Activated CD8-positive, alpha-beta memory T cell treated with anti-CD3 and anti-CD28 coated beads, Interleukin-2, amount 50 U/mL, for 24 hours (primary cell): ENCODE measurements around the gene CLIC5.

Source experiments
- DNase-seq: peaks from one replicate; pipeline ENCODE4 v3.0.0-alpha.2; 2020; ENCODE audit errors: extremely low read depth

CLIC5 gene

DNA sequence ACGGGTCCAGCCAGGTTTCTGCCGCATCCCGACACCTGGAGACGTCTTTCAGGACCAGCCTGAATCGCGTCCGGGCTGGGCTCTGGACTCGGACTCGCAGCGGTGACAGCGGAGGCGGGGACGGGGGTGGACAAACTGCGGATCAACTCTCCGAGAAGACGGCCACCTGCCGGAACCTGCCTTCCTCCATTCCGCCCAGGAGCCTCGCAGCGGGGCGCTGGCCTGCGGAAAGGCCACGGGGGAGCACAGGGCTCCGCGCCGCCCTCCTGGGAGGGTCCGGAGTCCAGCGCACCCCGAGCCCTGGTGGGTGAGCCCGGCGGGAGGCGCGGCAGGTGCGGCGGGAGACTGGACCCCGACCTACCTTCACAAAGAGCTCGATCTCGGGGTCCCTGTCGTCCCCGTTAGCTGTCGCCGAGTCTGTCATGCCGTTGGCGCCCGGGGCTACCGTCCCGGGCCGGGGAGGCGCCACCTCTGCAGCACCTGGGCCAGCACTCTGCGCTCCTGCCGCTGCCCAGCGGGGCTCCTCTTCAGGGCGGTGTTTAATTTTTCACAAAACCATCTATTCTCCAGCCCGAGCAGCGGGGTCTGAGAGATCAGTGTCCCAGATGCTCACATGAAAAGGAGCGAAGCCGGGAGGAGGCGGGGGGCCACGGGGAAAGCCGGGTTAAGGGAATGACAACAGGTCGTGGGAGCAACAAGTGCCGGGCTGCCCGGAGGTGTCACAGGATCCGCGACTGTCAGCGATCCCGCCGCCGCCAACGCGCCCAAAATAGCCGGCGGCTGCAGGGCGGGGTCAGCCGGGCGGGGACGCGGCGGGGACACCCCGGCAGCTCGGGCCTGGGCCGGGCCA is at the start of gene CLIC5:
Gene CLIC5, minus strand, starts transcription at position 742 of the 850 bp plus-strand sequence. Its CDS starts 318 bp downstream, at position 424.
- DNase-seq, result no peak

DNA sequence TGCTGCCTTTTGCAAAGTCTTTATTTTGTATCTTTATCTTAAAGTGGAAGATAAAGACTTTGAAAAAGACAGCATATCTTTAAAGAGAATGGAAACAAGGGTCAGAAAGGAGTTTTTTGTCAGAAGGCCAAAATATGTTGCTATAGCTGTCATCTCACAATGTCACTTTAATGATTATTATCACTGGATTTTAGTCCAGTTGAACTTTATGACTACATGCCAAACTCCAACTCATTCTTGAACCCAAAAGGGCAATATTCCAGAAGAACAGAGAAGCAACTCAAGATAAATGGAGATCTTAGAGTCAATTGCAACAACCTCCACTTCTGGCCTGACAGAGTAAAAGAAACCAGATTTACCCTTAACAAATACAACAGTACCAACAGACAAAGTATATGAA is 47.3 kb upstream of the CLIC5 start:
- no peak for DNase-seq

DNA sequence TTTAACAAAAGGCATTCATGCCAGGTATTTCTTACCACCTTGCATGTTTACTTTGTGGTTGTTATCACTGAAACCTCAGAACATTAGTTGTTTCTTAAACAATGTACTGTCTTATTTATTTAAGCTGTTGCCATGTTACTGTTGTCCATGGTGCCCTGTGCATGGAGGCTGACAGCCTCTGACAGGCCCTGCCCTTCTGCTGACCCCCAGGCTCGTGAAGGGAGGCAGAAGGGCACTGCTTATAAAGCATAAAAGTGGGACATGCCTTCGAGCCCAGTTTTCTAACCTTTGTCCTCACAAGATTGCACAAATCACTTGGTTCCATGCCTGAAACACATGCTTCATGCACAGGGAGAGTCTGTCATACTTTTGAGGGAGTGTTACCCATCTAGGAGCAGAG is 46.7 kb upstream of the CLIC5 start:
- no peak for DNase-seq

DNA sequence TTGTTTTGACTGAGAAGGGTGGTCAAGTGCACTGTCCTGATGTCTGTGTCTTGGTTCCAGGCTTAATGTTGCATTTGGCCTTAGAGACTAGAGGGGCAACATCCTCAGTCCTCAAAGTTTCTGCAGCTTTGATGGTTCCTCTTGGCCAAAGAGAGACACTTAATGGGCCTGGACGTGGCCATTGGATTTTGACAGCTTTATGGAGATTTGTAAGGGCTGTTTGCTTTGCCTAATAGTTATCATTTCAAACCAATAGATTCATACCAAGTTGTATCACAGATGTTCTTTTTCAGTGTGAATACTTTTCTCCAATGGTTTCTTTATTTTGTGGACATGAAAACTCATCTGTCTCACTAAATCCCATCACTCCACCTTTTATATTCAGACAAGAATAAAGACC is 45.8 kb upstream of the CLIC5 start:
- no peak for DNase-seq

DNA sequence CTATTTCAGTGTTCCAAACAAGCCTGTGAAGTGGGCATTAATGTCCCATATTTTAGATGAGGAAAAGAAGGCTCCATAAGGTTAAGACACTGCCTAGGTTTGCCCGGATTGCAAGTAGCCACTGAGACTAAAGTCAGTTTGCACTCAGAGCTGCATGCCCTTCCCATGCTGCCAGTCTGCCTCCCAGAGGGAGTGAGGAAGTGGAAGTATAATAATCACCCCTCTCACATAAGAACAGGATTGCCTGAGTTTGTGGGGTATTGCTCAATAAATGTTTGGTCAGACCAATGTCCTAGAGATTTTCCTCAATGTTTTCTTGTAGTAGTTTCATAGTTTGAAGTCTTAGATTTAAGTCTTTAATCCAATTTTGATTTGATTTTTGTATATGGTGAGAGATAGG is 43.9 kb upstream of the CLIC5 start:
- no peak for DNase-seq

DNA sequence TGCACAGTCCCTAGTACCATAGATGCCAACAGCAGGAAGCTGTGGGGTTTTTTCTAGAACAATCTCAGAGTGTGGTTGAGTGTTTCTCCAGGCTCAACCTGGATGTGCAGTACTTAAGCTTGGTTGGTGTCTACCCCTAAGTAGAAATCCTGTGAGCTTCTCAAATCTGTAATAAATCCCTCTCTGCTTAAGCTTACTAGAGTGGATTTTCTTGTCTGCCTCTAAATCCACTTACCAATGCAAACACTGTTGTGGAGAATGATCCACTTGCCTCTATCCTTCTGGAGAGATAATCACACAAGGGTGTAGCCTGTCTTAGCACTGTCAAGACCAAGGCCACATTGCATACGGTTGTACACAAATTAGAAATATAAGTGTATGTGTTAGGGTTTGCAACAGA is 43.3 kb upstream of the CLIC5 start:
- no peak for DNase-seq

DNA sequence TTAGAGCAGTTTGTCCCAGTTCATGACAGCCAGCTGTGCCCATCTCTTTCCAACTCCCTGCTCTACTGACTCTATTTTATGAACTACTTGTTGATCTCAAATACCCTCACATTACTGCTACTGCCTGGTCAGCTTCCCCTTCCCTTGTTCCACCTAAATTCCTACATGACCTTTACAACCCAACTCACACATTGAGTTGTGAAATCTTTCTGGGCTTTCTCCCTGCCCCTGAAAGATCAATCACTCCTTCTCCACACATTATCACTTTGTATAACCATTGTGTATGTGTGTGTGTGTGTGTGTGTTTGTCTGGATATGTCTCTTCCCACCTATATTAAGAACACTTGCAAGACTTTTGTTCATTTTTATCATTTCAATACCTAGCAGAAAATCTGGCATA is 42.1 kb upstream of the CLIC5 start:
- no peak for DNase-seq

DNA sequence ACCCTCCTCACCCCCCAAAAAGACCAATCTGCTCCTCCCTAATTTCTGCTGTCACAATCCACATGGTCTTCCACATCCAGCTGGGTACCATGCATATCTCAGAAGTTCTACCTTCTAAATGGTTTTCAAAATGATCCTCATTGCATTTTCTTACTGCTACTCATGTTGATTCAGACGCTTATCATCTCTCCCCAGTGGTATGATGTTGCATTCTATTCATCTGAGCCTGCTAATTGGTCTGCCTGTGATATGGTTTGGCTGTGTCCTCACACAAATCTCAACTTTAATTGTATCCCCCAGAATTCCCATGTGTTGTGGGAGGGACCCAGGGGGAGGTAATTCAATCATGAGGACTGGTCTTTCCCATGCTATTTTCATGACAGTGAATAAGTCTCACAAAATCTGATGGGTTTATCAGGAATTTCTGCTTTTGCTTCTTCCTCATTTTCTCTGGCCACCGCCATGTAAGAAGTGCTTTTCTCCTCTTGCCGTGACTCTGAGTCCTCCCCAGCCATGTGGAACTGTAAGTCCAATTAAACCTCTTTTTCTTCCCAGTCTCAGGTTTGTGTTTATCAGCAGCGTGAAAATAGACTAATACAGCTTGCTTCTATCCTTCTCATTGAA is 41.4 kb upstream of the CLIC5 start:
- DNase-seq, result no peak

DNA sequence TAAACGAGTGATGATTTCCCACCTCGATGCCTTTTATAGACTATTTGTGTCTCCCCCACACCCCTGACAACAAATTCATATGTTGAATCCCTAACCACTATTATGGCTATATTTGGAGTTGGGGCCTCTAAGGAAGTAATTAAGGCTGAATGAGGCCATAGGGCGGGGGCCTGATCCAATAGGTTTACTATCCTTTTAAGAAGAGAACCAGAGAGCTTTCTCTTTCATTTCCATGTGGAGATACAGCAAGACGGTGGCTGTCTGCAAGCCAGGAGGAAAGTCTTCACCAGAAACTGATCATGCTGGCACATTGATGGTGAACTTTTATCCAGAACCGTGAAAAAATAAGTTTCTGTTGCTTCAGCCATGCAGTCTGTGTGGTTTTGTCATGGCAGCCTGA is 38.9 kb upstream of the CLIC5 start:
- DNase-seq, result no peak

DNA sequence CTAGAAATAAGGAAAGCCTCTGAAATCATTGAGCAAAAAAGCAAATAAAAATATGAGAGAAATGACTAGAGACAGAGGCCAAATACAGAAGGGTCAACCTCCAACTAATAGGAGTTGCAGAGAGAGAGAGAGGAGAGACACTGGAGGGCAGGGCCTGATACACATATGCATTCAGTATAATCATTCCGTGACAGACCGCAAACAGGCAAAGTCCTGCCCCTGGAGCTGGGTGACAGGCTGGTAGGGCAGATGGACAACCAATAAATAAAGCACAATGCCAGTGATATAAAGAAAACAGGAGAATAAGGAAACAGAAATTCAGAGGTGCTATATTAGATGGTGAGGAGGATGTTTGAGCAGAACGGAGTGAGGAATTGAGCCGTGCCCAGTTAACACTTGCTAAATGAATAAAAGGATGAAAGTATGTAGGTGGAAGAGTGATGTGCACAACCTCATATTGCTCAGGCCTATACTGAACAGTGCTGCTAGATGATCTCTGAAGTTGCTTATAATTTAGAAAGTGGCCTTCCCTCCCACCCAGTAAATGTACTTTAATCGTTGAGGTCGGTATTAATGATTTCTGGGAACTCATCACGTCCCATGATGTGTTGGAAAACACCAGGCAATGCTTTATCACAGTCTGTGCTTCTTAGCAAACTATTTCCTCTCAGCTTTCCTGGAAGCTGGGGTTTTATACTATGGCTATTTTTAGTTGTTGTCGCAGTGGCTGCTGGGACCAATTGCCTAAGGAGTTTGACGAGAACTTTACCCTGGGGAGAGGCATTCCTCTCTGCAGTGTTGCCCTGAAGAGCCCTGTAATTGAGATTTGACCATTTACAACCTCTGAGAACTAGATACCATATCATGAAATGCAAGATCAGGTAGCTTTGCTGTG is 37.6 kb upstream of the CLIC5 start:
- DNase-seq, result no peak

DNA sequence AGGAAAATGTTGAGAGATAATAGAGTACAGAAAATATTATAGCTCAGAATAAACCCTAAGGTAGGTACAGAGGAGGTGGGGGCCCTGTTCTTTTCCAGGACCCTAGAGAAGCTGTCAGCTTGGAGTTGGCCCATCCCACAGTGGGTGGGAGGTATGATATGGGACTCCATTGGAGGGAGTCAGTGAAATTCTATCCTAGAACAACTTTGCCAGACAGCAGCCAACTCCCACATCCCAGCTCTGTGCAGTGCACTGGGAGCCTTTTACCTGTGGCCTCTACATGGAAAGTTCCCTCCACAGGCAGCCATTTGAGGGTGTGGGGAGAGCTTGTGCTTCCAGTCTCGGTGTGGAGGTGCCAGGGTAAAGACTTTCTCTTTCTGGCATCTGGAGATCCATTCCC is 36.8 kb upstream of the CLIC5 start:
- DNase-seq, result no peak

DNA sequence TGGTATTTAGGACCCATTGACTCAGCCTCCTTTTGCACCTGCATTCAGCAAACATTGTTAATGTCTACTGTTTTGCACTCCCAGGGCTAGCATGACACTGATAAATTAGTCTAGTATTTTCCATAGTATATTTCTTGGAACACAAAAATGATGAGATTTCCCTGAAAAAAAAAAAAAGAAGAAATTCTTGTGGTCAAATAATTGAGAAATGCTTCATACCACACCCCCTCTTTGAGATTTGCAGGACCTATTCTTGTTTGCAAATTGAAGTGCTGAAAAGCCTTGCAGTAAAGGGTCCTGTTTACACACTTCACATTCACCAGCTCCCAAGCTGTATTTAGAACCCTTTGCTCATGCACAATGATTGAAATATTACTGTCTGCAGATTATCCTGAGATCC is 36.3 kb upstream of the CLIC5 start:
- DNase-seq, result no peak

DNA sequence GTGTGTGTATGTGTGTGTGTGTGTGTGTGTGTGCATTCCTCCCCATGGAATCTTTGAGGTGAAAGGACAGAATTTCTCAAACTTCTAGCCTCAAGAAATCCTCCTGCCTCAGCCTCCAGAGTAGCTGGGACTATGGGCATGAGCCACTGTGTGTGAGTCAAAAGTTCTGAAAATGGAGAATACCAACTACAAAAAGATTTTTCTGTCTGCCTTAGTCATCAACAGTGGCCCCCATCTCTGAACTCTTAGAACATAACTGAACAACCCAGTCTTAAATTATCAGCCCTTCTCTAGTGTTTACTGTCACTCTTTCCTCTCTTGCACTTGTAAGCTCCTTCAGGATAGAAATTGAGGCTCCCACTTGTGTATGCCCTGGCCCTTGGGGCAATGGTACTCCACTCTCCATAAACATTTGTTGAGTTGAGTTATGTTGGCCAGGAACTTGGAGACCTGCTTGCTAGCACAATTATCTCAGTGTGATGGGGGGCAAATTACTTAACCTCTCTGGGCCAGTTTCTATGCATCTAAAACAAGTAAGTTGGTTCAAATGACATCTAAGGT is 35.3 kb upstream of the CLIC5 start:
- no peak for DNase-seq

DNA sequence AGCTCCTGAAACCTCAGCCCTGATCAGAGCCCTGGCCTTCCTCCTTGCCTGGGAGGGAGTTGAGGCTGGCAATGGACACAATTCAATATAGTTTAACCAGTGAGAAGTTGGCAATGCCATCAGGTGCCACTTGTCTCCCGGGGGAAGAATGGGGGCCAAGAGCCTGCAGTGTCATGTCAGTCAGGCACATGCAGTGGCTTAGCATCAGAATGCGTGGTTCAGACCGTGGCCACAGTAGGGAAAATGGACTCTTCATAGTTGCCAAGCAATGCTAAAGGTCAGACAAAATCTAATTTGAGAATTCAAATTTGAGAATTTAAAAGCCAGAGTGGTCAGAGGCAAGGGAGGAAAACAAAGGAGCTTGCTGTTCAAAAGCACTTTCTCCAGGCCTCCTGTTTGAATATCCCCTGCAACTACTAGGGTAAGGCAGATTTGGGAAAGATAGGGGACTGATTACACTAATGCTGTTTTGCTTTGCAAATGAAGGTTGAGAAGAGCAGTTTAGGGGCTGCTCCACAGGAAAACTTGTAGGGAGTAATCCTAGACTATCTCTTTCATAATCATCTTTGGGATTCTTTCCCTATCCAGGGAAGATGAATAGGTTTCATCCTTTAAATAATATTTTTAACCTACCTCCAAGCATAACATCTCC is 33.1 kb upstream of the CLIC5 start:
- DNase-seq, result no peak

DNA sequence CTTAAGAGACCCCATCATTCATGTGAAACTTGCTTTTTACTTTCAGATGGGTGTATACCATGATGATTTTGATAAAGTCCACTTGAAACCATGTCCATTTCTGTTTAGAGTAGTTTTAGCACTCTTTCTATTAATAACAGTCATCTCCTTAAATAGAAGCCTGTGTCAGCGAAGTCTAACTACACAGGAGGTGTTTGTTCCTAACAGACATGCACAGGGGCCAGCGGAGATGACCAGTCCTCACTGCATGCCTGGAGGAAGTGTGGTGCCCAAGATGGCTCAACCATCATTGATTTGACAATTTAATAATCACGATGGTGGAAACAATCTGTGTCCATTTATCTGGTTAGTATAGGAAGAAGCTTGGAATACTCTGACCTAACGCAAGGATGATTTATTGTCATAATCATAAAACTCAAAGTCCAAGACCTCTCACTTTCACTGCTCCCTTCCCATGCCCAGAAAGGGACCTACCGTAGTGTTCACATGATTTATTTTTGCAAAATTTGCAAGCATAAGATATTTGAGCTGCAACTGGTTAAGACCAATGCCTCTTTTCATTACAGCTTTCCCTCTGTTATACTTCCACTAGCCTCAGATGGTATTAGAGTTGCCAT is 31.0 kb upstream of the CLIC5 start:
- DNase-seq, result no peak

DNA sequence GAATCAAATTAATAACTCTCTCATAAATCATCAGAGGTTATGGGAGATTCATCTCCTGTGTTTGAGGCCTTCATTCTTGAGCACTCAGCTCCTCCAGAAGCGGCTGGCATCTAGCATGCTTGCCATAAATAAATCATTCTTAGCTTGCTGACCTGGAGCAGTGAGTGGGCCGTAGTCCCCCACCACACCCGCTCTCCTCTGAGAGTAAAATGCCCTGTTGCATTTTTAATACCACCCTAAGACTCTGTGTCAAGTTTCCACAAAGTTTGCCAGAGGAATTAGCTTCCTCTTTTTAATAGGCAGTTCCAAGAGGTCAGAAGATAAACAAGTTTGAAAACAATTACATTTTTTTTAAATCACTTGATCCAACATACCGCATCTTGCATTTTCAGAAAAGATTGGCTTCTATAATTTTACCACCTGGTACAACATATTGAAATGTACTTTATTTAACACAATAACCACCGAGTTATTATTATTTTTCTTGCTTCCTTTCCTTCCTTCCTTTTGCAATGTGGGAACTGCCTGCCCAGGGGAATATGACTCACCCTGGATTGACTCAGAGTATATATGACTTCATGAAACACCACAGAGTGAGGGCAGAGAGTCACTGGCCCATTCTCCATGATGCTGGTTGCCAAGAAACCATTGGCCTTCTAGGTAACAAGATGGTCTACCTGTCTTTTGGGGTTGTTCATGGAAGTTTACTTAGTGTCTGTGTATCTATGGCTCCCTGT is 29.4 kb upstream of the CLIC5 start:
- DNase-seq, result no peak

DNA sequence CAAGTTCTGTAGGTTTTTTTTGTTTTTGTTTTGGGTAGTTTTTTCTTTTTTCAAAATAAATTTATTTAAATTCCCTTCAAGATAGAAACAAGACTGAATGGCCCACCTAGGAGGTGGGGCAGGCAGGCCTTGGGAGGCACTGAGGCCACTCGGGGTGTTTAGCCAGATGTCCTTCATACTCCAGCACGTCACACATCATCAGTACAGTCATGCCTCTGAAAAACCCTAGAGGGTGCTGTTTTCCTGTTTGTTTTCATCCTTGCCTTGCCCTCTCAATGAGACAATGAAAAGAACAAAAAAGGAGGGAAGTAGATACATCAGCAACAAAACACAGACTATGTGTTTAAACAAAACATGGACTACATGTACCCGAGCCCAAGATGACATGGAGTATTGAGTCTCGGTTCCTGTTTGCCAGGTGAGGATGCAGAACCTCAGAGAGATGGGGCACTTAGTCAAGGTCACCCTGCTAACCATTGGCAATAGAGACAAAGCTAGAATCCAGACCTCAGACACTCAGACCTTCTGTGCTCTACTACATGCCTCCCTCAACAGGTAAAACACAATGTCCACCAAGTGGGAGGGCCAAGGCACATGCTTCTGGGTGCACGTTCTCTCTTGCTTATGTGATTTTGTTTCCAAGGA is 26.8 kb upstream of the CLIC5 start:
- DNase-seq, result no peak

DNA sequence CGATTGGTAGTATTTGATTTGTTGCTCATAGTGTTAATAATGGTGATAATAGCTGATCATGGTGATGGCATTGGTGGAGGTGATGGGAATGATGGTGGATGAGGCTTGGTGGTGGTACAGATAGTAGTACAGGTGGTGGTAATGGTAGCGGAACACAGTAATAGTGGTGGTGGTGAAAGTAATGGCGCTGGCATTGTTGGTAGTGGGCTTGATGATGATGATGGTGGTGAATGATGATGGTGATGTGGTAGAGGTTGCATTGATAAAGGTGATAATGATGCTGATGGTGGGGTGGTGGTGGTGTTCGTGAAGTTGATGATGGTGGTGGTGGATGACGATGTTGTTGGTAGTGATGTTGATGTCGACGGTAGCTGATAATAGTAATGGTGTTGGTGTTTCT is 24.6 kb upstream of the CLIC5 start:
- DNase-seq, result no peak

DNA sequence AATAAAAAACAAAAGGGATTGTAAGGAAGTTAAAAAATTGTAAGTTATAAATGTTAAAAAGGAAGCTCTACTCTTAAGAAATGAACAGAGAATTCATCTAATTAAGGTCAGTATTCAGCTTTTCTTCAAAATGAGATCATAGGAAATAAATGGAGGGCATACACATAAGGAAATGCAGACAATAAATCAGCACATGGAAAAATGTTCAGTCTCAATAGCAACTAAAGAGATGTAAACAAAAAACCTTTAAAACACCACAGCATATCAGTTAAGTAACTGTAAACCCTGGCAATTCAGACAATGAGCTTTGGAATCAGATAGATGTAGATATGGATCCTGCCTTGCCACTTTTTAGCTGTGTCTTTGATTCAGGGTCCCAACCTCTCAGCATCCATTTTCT is 24.0 kb upstream of the CLIC5 start:
- DNase-seq, result no peak

DNA sequence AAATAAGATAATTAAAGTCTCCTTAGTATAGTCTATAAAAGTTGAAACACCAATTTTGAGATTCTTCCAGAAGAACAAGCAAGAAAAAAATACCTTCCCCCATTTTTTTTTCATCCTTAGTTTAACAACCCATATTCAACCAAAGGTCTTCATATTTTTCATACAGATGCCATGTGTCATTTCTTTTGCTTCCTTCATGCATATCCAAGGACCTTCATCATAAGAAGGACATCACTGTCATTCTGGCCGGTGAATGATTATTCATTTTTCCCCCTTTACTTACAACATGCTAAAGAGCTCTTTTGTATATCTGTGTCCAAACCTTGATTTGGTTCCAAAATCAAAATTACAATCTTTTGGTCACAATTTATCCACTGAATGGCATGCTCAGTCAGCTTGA is 21.3 kb upstream of the CLIC5 start:
- no peak for DNase-seq
